Endothelial cell of umbilical vein (primary cell): ENCODE measurements around the gene RAB3C. TPM values are rescaled to one million over a fixed set of nuclear protein-coding genes. Genes with fewer than 3 reads are reported as not detected.

Source experiments
- BruUV-seq: library from RNA; stranded (reverse); fragments of 400-500 nt; replicated peaks from 2 replicates; lab custom pipeline; 2021; lab: Mats Ljungman, UMichigan
- CTCF ChIA-PET: fragments of 300-600, 350-600 bp; sonication (Branson Sonifier 250); formaldehyde crosslinking; loops from one replicate; lab custom pipeline; 2021; ENCODE audit warnings: antibody characterized with exemption, inconsistent platforms; lab: Charles Lee
- POLR2A ChIA-PET: fragments of 300-600, 350-600 bp; sonication (Branson Sonifier 250); formaldehyde crosslinking; loops from one replicate; lab custom pipeline; 2021; ENCODE audit warnings: antibody characterized with exemption, inconsistent platforms; lab: Charles Lee
- DNase-seq: peaks from one replicate; pipeline ENCODE4 v3.0.0-alpha.2; 2011; ENCODE audit warnings: low read depth, low spot score
- FAIRE-seq: peaks from 2 replicates; lab custom pipeline; 2011; peaks lifted over from hg19 to GRCh38; lab: Jason Lieb, UNC
- H2AFZ ChIP-seq: 2 replicates; pipeline ENCODE4 v1.6.0; 2012; ENCODE audit warnings: low read depth, low read length, control low read depth, inconsistent platforms
- H3K27ac ChIP-seq: 2 replicates; pipeline ENCODE4 v1.5.1; 2011; ENCODE audit warnings: low read depth, mild to moderate bottlenecking, control low read depth, low read length, moderate library complexity; ENCODE audit not compliant: insufficient read depth
- H3K27me3 ChIP-seq, 2 experiments: 2 replicates each; pipeline versions ENCODE4 v1.6.0 to v1.6.1; 2011; ENCODE audit warnings: low read length in 2 of 2, mixed read lengths in 1 of 2; ENCODE audit not compliant: control insufficient read depth in 2 of 2, insufficient read depth in 2 of 2
- H3K36me3 ChIP-seq, 2 experiments: 2 replicates in 1 of 2; 3 replicates in 1 of 2; pipeline ENCODE4 v1.5.1; 2011; ENCODE audit warnings: low read length in 2 of 2, mild to moderate bottlenecking in 1 of 2, moderate library complexity in 1 of 2; ENCODE audit not compliant: control insufficient read depth in 2 of 2, insufficient read depth in 2 of 2; ENCODE audit errors: extremely low read depth in 1 of 2
- H3K4me1 ChIP-seq: 3 replicates; pipeline ENCODE4 v1.5.1; 2011; ENCODE audit warnings: mild to moderate bottlenecking, low read length; ENCODE audit not compliant: control insufficient read depth, insufficient read depth; ENCODE audit errors: extremely low read depth
- H3K4me2 ChIP-seq: 2 replicates; pipeline ENCODE4 v1.6.1; 2011; ENCODE audit warnings: low read length, control low read depth, mixed read lengths; ENCODE audit not compliant: insufficient read depth
- H3K4me3 ChIP-seq, 3 experiments: fragments of 200-600 bp in 1 of 3; sonication (generic), shearing (Covaris generic) in 1 of 3; replicated peaks in 1 of 3; 2 replicates each; pipeline ENCODE4 v1.5.1; 2011 to 2016; ENCODE audit warnings: control low read depth in 3 of 3, low read length in 3 of 3, mild to moderate bottlenecking in 2 of 3, inconsistent platforms in 1 of 3, low read depth in 1 of 3, moderate library complexity in 1 of 3; ENCODE audit not compliant: insufficient read depth in 1 of 3
- H3K79me2 ChIP-seq: 2 replicates; pipeline ENCODE4 v1.6.0; 2012; ENCODE audit warnings: low read length, inconsistent platforms; ENCODE audit not compliant: control insufficient read depth, insufficient read depth
- H3K9ac ChIP-seq: replicated peaks from 2 replicates; pipeline ENCODE3; 2011; ENCODE audit warnings: low read length, control low read depth; ENCODE audit not compliant: insufficient read depth; ENCODE audit errors: extremely low read depth
- H3K9me1 ChIP-seq: replicated peaks from 3 replicates; pipeline ENCODE4 v1.6.0; 2011; ENCODE audit warnings: mild to moderate bottlenecking, low read length; ENCODE audit not compliant: control insufficient read depth, insufficient read depth; ENCODE audit errors: extremely low read depth
- H3K9me3 ChIP-seq: replicated peaks from 2 replicates; pipeline ENCODE4 v1.5.1; 2012; ENCODE audit warnings: low read length, inconsistent platforms; ENCODE audit not compliant: control insufficient read depth, insufficient read depth
- H4K20me1 ChIP-seq: replicated peaks from 2 replicates; pipeline ENCODE3; 2011; ENCODE audit warnings: mild to moderate bottlenecking, low read length; ENCODE audit not compliant: control insufficient read depth, insufficient read depth; ENCODE audit errors: extremely low read depth
- EZH2 ChIP-seq: IDR thresholded peaks from 2 replicates; pipeline ENCODE4 v1.6.1; 2012; ENCODE audit warnings: borderline replicate concordance, low read depth, mild to moderate bottlenecking, moderate library complexity, low read length, inconsistent platforms; ENCODE audit not compliant: severe bottlenecking
- FOS ChIP-seq: IDR thresholded peaks from 2 replicates; pipeline ENCODE4 v1.6.1; 2011; ENCODE audit warnings: mild to moderate bottlenecking, low read length, moderate library complexity, borderline replicate concordance; ENCODE audit not compliant: insufficient read depth
- GATA2 ChIP-seq: IDR thresholded peaks from 2 replicates; pipeline ENCODE4 v1.7.0; 2011; ENCODE audit warnings: low read depth, mild to moderate bottlenecking, moderate library complexity, mixed read lengths, low read length; ENCODE audit not compliant: insufficient read length, insufficient read depth
- JUN ChIP-seq: IDR thresholded peaks from 2 replicates; pipeline ENCODE4 v1.6.1; 2011; ENCODE audit warnings: borderline replicate concordance, low read depth; ENCODE audit not compliant: insufficient read length, insufficient read depth
- MAX ChIP-seq: IDR thresholded peaks from 2 replicates; pipeline ENCODE4 v1.6.1; 2011; ENCODE audit not compliant: insufficient read depth, insufficient read length
- MYC ChIP-seq: IDR thresholded peaks from one replicate; pipeline ENCODE4 v1.6.1; 2011; ENCODE audit warnings: mild to moderate bottlenecking, low read depth, low read length
- POLR2A ChIP-seq: IDR thresholded peaks from 2 replicates; pipeline ENCODE4 v1.6.1; 2012; ENCODE audit warnings: low read depth, mild to moderate bottlenecking, control low read depth, low read length
- POLR2AphosphoS5 ChIP-seq: IDR thresholded peaks from 2 replicates; pipeline ENCODE4 v1.6.1; 2012; ENCODE audit warnings: low read depth, mild to moderate bottlenecking, control low read depth, low read length, moderate library complexity; ENCODE audit not compliant: insufficient read depth
- dilution Hi-C: fragments of 300-500 bp; cut with MboI; formaldehyde crosslinking; loops from one replicate; pipeline ENCODE4 v1.15.0; 2019; ENCODE audit warnings: low sequenced_read_pairs; ENCODE audit not compliant: extremely low pct_ligation_motif_present
- intact Hi-C: fragments of 100-400 bp; cut with micrococcal nuclease; formaldehyde crosslinking; loops from one replicate; pipeline ENCODE4 v1.10.0; 2022
- polyA plus RNA-seq, 4 experiments: library from polyadenylated mRNA; depleted of rRNA in 3 of 4; stranded (reverse) in 3 of 4; unstranded in 1 of 4; fragments of >200 nt; gene quantifications; 2 replicates each; pipeline versions ENCODE4 v1.2.1 to v1.2.3, GENCODE V29; 2011 to 2012; ENCODE audit warnings: missing spikeins in 1 of 4
- total RNA-seq: library from RNA; stranded (reverse); gene quantifications from 2 replicates; pipeline ENCODE4 v1.2.3, GENCODE V29; 2021
- TF ChIP-seq, protein P1 (sequence below), 2 donors: IDR thresholded peaks; 1 replicate in 1 of 2; 2 replicates in 1 of 2; pipeline ENCODE4 v1.5.1; 2011; ENCODE audit warnings: low read length in 2 of 2, mild to moderate bottlenecking in 2 of 2, moderate library complexity in 2 of 2, control low read depth in 1 of 2, inconsistent platforms in 1 of 2, low read depth in 1 of 2; ENCODE audit not compliant: insufficient read depth in 1 of 2; ENCODE audit errors: extremely low read depth in 1 of 2

The RAB3C gene
- total and polyA plus RNA-seq, 2 donors (not counting 3 experiments of a cell fraction or from before 2014, with no cell fraction given), result 0.04 to 0.66 TPM

DNA sequence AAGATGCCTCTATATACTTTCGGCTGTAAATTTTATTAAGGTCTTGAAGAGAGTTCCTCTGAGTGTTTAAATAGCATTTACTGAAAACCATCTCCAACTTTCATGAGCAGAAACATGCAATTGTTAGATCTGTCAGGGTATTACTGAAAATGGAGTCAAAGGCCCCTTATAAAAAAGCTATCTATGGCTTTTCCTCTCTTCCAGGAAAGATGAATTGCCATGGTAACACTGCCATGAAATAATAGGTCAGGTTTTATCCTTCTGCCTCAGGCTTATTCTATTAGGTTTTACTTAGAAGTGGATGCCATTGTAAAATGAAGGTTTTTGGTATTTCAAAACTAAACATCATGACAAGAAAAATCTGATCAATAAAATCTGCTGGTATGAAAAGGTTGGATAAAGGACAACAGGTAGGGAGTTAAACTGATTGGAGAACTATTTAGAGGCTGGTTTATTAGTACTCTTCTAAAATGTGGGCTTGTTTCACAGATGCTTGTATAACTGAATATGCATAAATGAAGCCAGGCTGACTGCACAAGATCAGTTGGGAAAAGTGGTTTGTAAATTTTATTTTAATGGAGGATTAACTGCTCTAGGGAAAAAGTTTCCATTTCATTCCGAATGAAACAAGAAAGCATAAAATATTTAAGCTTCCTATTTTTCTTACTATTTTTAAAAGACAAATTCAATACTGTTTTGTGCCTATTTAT, 135.5 kb downstream of the RAB3C start:
- no TSS peak for BruUV-seq
- no peaks in the 10 kb centered on the region for H4K20me1 ChIP-seq
- no peaks in the 10 kb centered on the region for H3K79me2 ChIP-seq
- TF ChIP-seq MAX (no peak), JUN (no peak), FOS (no peak), POLR2AphosphoS5 (no peak), EZH2 (no peak), POLR2A (no peak), GATA2 (no peak), MYC (no peak)
- TF ChIP-seq, protein P1, sequence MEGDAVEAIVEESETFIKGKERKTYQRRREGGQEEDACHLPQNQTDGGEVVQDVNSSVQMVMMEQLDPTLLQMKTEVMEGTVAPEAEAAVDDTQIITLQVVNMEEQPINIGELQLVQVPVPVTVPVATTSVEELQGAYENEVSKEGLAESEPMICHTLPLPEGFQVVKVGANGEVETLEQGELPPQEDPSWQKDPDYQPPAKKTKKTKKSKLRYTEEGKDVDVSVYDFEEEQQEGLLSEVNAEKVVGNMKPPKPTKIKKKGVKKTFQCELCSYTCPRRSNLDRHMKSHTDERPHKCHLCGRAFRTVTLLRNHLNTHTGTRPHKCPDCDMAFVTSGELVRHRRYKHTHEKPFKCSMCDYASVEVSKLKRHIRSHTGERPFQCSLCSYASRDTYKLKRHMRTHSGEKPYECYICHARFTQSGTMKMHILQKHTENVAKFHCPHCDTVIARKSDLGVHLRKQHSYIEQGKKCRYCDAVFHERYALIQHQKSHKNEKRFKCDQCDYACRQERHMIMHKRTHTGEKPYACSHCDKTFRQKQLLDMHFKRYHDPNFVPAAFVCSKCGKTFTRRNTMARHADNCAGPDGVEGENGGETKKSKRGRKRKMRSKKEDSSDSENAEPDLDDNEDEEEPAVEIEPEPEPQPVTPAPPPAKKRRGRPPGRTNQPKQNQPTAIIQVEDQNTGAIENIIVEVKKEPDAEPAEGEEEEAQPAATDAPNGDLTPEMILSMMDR (IDR thresholded peaks at IDR 0.05; ENCODE audit: extremely low read depth in 1 of 2, insufficient read depth in 1 of 2, low read depth in 1 of 2, low read length in 2 of 2), result no peak
- intact Hi-C loops, result no loop called here
- CTCF ChIA-PET, result no interaction called here
- H3K9me1 ChIP-seq, result no peaks in the 10 kb centered on the region
- H3K9me3 ChIP-seq, result no peaks in the 10 kb centered on the region
- no peaks in the 10 kb centered on the region for H3K36me3 ChIP-seq
- DNase-seq (no peak), FAIRE-seq (no peak)
- H3K4me1 ChIP-seq, result no peaks in the 10 kb centered on the region
- POLR2A ChIA-PET, result no interaction called here
- dilution Hi-C loops, result no loop called here
- H3K4me2 ChIP-seq, result no peak overlapping the region
- H3K27ac ChIP-seq, result no peak overlapping the region
- H3K27me3 ChIP-seq, result no peaks in the 10 kb centered on the region
- H3K4me3 ChIP-seq, result no peak overlapping the region
- H2AFZ ChIP-seq, result no peak overlapping the region
- no peak overlapping the region for H3K9ac ChIP-seq
